CD4-positive, alpha-beta T cell treated with Interleukin-17A for 1 hour (primary cell): ENCODE data around the gene C6orf62.
"Not testable (repeated sequence)": the region's sequence is repeated elsewhere in the genome, so short reads cannot be mapped to it uniquely, and the experiment has no call there.

Experiments
- DNase-seq: peaks from one replicate; pipeline ENCODE4 v3.0.0-alpha.2; 2020

C6orf62 gene

DNA sequence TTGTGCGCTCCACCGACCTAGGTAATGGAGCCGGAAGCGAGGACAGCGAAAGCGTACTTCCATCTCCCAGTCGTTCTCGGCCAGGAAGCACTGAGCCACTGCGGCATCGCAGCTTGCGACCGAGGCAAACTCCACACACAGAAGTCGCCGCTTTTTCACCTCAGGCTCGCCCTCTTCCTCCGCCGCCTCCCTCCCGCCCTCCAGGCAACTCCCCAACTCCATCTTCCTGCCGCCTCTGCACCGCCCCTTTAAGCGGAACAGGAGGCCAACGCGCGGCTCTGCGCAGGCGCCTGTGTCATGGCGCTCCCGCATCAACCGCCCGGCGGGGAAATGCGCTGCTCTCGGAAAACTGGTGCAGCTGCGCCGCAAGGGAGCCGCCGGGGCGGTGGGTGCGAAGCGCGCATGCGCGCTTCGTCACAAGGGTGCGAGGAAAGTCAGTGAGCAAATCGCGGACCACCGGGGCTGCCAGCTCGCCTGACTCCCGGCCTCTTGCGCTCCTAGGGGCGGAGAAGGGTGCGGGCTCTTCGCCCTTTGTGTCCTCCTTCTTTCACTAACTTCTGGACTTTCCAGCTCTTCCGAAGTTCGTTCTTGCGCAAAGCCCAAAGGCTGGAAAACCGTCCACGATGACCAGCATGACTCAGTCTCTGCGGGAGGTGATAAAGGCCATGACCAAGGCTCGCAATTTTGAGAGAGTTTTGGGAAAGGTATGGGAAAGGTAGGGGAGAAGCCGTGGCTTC, 52.1 kb downstream of the C6orf62 start, which contains the start of the genes ACOT13 and TDP2:
Gene ACOT13 (plus strand): TSS at position 437 of the 737 bp plus-strand sequence. CDS start 187 bp downstream, at position 624.
Gene TDP2 (minus strand): TSS at position 259 of the 737 bp plus-strand sequence. CDS start 37 bp downstream, at position 222.
- DNase-seq: peak; percentile 97

DNA sequence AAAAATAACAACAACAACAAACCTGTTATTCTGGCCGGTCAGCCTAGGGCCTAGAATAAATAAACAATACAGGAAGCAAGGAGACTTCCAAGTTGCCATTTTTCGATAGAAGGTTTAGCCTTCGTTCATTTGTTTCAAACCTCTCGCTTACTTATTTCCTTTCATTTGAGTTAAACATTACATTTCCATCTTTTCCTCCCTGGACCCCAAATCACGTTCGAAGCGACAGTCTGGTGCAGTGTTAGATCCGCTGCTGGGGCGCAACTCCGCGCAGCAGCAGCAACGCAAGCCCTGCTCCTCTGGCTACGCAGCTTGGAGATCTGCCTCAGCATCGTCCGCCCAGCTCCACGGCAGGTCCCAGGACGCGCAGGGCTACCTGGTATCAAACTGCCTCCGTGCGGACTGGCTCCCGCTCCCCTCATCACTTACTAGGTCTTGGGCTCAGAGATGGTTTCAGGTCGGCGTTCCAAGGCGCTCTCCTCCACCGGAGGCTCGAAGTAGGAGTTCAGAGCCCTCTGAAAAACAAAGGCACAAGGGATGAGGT, 52.8 kb downstream of the C6orf62 start:
- DNase-seq: no peak

DNA sequence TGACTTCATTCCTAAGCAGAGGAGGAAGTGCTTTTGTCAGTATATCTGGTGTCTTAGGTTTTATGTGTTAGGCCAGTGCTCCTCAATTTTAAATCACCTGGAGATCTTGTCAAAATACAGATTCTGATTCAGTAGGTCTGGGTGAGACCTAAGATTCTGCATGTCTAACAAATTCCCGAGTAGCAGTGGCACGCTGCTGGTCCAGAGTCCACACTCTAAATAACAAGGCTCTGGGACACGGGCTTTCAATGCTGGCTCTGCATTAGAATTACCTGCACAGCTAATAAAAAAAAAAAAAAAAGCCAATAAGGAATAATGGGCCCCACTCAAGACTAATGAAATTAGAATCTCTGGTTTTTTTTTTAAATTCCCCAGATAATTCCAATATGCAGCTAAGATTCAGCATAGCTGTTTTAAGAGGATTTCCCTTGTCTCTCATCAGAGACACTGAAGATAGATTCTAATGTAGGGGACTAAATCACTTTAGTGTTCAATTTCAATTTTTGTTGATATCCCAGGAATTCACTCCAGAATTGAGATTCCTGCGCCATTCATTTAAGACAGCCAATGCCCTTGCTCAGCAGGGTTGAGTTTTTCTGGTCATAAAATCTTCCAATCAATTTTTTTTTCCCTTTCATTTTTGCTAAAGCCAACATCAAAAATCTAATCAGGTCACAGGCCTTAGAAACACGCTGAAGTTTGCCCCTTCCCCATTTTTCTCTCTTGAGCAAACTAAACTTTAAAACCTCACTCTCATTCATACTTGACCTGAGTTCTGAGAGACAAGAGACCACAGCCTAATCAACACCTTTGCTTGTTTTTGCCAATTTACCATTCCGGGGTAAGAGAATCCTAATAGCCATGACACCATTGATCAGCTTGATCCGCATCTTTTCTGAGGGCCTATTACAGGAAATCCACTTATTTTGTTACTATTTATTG, 54.6 kb downstream of the C6orf62 start:
- DNase-seq: no peak

GRCh38 chr6:24663189-24663588, 55.8 kb downstream of the C6orf62 start:
- DNase-seq: no peak

- DNase-seq: no peak
Measured at GRCh38 chr6:24662236-24662635, 56.7 kb downstream of the C6orf62 start.

DNA sequence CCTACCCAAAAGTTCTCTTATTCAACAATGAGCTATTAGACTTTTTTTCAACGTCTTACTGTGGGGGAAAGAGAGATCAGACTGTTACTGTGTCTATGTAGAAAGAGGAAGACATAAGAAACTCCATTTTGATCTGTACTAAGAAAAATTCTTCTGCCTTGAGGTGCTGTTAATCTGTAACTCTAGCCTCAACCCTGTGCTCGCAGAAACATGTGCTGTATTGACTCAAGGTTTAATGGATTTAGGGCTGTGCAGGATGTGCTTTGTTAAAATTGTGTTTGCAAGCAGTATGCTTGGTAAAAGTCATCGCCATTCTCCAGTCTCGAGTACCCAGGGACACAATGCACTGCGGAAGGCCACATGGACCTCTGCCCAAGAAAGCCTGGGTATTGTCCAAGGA, 57.2 kb downstream of the C6orf62 start:
- not testable (repeated sequence) for DNase-seq

- DNase-seq: no peak
Measured at GRCh38 chr6:24660105-24660504, 58.8 kb downstream of the C6orf62 start.

DNA sequence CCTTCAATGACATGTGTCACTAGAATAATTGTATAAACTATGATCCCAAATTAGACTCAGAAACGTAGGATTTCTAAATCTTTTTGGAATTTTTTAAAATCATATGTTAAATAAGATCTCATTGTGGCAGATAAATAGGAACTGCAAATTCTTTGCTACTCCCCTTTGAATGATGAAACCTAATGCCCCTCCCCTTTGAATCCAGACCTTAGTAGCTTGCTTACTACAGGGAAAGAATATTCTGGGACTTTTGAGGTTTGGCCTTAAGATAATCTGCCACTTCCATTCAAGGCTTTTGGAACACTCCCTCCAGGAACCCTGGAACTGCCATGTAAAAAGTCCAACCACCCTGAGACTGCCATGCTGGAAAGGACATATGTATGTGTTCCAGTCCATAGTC, 59.4 kb downstream of the C6orf62 start:
- no peak for DNase-seq

DNA sequence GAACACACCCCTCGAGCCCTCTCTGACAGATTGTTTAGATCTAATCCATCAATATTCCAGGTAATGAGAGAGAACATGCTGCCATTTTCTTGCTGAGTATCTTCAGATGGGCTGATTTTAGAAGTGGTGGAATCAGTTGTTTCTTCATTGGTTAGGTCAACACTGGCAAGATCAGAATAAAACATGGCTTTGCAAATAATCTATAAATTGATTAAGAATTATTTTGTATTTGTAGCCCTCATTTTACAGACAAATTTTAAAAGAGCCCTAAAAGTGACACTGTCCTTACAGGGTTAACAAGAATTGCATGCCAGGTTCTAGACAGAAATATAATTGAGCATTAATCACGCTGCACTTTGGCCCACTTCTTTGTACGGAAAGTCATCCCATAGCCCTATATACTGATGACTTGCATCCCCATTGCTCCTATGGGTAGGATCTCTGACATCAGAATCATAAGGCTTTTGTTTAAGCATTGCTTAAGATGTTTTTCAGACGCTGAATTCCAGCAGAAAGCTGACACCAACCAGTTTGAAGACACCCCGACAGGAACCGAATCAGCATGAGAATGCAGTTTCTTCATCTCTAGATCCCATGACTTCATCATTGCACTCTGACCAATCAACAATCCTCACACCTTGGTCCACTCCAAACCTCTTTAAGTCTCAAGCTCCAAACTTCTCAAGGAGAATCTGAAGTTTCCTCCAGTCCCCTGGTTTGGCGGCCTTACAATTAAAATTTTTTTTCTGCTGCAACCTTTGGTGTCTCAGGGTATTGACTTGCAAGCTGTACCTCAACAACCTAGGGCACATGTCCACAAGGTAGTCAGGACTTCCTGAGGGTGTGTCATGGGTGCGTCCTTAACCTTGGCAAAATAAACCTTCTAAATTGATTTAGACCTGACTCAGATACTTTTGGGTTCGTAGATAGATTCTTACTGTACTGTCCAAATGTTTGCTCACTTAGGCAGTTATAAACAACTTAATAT, 60.1 kb downstream of the C6orf62 start:
- DNase-seq: no peak

DNA sequence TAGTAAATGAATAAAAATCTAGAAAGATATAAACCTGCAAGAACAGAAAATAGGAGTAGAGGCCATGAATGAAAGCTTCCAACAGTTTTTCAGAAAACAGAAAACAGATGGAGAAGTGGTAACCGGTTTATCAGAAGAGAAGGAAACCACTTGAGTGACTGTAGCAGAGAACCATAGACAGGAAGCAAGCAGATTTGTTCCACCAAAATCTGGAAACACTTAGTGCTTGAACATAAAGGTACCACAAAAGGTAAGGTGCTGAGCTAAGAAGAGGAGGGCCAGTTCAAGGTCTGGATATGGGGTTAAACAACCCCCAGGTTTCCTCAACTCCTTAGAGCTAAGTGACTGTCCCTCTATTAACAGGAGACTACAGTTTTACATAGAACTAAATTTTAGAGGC, 63.7 kb downstream of the C6orf62 start:
- no peak for DNase-seq
